Head of caudate nucleus (tissue), 42 donors: ENCODE results near the gene IFI16.

Source experiments
- DNase-seq, 42 donors: peaks; one replicate each; pipeline versions ENCODE4 v3.0.0 to v3.0.0-alpha.2; 2020 to 2021; ENCODE audit warnings: mixed read lengths in 7 of 42
- intact Hi-C: fragments of 100-400 bp; cut with DNase I; formaldehyde crosslinking; loops from one replicate; pipeline ENCODE4 v1.15.0; 2022

IFI16 gene

GRCh38 chr1:159009704-159010361, at the start of gene IFI16:
Gene IFI16 (plus strand): TSS chr1:159009907. CDS start chr1:159014681, 4,774 bp downstream.
- peak in 14 of 42 donors; percentile 14 to 72 (median 34) for DNase-seq
- intact Hi-C loops: no loop called here

GRCh38 chr1:158961178-158961577, 48.5 kb upstream of the IFI16 start:
- intact Hi-C loops: no loop called here
- DNase-seq: no peak

DNA sequence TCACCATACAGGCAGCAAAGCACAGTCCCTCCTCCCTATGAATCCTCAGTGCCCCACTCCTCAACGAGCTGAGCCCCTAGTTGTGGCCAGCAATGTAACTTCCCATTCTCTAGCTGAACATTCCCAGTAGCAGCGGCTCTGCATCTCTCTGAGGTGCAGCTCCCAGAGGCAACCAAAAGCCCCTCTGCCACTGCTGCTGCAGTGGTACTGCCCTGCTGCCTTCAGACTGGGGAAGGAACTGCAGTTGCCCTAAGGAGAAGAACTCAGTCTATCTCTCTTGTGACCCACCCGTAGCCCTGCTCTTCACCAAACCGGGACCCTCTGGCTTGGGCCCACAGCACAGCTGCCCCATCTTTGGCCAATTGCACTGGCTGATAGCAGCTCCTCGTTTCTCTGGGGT, 46.7 kb upstream of the IFI16 start:
- intact Hi-C loops: no loop called here
- DNase-seq: no peak

DNA sequence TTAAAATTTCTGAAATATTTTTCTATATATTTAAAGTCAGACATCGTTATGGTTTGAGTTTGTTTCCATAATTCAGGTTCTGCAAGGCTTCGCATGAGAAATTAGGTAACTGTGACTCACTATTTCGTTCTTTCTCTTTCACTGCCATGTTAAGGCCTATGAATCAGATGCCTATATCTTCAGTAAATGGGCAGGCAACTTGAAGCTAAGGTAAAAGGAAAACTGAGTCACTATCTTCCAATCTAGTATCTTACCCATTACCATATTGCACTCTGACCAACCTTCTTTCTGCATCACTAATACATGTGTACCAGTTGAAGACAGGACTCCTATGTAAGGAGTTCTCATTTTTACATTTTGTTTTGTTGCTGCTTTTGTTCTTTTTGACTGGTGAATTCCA, 40.5 kb upstream of the IFI16 start:
- DNase-seq: no peak
- intact Hi-C loops: no loop called here

DNA sequence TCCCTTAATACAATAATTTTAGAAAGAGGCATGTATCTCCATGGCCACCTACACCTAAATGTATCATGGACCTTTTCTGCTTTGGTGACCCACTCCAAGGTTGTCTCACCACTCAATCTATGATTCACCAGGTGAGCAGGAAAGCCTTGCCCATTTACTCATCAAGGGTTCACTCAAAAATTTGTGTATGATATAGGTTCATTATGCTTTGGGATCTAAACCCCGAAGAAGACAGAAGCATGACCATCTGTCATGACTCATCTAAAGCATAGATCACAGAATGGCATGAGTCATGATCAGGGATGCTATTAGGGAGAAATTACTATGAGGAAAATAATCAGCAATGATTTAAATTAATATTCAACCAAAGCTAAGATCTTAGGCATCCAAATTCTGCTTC, 39.9 kb upstream of the IFI16 start:
- no peak for DNase-seq
- intact Hi-C loops: no loop called here

DNA sequence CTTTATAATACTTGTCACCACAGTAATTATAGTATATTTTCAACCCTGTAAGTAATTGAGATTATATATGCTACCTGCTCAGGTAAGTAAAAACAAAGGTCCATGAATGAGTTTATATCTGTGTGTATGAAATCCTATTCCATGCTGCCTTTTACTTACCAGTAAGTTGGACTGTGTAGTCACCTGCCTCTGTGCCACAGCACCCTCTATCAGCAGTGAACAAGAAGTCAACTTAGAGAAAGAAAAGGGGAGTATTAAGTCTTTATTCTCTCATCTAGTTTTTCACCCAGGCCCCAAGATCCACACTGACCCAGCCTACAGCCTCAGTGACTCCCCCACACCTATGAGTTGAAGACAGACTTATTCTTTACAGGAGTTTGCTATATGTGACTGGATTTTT, 36.9 kb upstream of the IFI16 start:
- intact Hi-C loops: no loop called here
- DNase-seq: no peak

DNA sequence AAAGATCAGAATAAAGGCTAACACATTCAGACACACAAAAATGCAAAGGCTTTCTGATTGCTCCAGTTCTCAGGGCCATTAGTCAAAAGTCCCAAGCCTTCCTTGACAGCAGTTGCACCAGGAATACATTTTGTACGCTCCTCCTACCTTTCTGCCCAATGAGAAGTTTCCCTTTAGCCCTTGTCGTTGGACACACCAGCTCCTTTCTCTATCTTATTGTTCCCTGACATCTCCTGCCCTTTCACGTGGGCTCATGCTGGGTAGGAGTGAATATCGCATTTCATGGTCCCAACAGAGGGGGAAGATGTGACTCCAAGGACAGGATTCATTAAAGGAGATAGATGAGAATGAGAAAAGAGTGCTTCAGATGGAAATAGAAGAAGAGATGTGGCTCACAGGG, 33.5 kb upstream of the IFI16 start:
- intact Hi-C loops: no loop called here
- DNase-seq: no peak

GRCh38 chr1:158978730-158979129, 31.0 kb upstream of the IFI16 start:
- no peak for DNase-seq
- intact Hi-C loops: no loop called here

DNA sequence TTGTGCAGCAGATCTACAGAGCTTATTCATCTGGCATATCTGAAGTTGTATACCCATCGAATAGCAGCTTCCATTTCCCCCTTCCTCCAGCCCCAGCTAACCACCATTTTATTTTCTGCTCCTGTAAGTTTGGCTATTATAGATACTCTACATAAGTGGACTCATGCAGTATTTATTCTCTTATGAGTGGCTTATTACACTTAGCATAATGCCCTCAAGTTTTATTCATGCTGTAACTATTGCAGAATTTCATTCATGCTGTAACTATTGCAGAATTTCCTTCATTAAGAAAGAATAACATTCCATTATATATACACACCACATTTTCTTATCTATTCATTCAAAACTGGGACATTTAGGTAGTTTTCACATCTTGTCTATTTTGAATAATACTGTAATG, 30.5 kb upstream of the IFI16 start:
- intact Hi-C loops: no loop called here
- no peak for DNase-seq

GRCh38 chr1:158983235-158983634, 26.5 kb upstream of the IFI16 start:
- DNase-seq: no peak
- intact Hi-C loops: no loop called here

DNA sequence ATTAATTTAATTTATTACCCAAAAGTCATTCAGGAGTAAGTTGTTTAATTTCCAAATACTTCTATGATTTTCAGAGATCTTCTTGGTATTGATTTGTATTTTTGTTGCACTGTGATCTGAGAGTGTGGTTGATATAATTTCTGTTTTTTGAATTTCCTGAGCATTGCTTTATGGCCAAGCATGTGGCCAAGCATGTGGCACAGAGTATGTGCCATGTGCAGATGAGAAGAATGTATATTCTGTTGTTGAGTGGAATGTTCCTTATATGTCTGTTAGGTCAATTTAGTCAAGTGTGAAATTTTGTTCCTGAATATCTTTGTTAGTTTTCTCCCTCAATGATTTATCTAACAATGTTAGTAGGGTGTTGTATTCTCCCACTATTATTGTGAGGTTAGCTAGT, 25.3 kb upstream of the IFI16 start:
- DNase-seq: no peak
- intact Hi-C loops: no loop called here

DNA sequence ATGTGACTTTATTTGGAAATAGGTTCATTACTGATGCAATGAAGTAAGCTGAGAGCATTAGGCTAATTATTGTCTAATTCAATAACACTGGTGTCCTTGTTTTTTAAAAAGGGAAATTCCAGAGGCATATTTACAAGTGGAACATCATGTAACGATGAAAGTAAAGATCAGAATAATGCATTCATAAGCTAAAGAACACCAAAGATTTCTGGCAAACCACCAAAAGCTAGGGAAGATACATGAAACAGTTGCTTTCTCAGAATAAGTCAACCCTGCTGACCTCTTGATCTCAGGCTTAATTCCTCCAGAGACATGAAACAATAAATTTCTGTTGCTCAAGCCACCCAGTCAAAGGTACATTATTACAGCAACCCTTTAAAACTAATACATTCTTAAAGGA, 20.3 kb upstream of the IFI16 start:
- intact Hi-C loops: no loop called here
- no peak for DNase-seq

DNA sequence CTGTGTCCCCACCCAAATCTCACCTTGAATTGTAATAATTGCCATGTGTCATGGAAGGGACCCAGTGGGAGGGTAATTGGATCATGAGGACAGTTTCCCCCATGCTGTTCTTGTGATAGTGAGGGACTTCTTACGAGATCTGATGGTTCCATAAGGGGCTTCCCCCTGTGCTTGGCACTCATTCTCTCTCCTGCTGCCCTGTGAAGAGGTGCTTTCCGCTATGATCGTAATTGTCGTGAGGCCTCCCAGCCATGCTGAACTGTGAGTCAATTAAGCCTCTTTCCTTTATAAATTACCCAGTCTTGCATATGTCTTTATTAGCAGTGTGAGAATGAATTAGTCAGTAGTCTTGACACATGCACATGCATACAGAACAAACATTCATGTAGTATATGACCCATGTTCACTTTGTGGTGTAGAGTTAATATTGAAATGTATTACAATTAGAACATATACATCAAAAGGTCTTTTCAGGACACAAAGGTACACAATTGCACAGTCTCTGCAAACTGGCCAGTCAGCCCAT, 16.9 kb upstream of the IFI16 start:
- no peak for DNase-seq
- intact Hi-C loops: no loop called here

DNA sequence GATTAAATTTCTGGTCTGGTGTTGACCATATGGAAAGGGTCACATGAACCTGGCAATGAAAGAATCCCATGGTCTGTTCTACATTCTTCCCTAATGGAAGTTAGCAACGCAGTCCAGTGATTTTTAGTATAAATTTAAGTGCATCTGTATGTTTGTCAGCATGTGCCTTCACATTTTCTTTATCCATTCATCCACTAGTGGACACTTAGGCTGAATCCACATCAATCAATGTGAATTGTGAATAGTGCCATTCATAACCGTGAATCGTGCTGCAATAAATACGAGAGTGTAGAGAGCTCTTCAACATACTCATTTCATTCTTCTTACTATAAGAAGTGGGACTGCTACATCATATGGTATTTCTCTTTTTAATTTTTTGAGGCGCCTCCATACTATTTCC, 12.7 kb upstream of the IFI16 start:
- intact Hi-C loops: loop anchor here (5.0 kb wide), 1 partner anchor 795 kb away; no protein-coding TSS in a partner anchor
- DNase-seq: no peak

GRCh38 chr1:158998037-158998780, 11.5 kb upstream of the IFI16 start:
- intact Hi-C loops: loop anchor here (5.0 kb wide), 1 partner anchor 796 kb away; no protein-coding TSS in a partner anchor
- DNase-seq: no peak

DNA sequence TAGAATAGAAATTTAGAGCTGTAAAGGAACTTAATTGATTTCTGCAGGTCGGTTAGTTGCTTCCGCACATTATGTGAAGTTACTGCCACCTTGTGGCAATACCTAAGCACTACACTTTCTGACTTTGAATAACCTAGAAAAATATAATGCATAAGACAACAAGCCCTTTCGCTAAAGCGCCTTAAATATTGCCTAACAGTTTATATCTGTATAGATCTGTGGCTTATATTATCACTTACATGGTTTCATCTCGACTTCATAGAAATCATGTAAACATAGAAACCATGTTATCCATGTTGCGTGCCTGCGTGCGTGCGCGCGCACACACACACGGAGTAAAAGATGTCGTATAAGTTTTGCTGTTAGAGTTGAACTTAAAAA, 10.9 kb upstream of the IFI16 start:
- intact Hi-C loops: loop anchor here (5.0 kb wide), 1 partner anchor 796 kb away; no protein-coding TSS in a partner anchor
- peak in 40 of 42 donors; percentile 29 to 85 (median 58) for DNase-seq

DNA sequence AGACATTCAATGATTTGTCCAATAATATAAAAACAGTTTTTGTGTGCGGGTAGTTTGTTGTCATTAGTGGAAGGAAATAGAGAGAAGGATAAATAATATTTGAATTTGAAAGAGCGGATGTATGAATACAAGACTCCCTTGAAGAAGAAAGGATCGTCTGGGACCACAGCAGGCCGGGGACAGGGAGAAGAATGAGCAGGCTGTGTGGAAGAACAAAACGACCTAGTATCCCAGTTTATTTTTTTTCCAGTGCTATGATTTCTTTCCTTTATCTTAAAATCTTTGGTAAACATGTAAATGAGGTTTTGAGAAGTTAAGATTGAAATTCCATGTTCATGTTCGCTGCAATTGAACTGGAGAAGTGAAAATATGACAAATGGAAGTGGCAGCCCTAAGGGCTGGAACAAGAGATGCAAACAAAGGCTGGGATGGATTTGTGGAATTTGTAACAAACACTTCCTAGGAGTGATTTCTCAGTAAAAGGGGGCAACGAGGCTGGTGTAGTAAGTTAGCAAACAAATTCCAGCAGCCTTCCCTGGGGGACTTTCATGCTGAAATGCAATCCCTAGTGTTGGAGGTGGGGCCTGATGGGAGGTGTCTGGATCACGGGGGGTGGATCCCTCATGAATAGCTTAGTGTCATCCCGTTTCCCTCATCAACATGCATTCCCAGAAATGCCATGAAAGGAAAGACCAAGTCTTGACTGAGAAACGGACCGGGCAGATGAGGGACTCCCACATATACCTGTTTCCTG, 10.2 kb upstream of the IFI16 start:
- intact Hi-C loops: loop anchor here (5.0 kb wide), 1 partner anchor 797 kb away; no protein-coding TSS in a partner anchor
- peak; percentile 28 to 93 (median 81) for DNase-seq

DNA sequence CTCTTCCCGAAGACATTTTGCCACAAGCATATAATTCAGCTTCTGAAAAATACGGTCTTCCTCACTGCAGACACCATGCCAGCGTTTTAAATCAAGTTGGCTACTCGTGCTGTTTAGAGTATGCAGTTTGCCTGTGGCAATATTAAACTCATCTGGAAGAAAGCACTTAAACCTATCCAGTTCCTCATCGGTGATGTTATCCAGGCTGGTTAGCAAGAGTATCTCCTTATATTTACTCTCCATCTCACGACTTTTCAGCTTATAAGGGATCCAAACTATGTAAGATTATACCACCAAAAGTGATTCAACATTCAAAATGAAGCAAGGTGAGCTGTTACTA, 9.7 kb upstream of the IFI16 start:
- no peak for DNase-seq
- intact Hi-C loops: no loop called here

DNA sequence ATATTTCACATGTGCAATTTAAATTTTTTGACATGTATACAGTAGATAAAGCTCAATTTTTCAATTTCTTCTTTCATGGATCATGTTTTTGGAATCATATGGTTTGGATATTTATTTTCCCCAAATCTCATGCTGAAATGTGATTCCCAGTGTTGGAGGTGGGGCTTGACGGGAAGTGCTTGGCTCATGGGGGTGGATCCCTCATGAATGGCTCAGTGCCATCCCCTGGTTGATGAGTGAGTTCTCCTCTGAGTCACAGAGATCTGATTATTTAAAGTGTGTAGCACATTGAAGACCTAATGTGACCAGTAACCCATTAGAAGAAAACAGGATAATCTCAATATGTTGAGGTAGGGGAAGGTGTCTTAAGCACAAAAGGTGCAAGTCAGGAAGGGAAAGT, 9.1 kb upstream of the IFI16 start:
- intact Hi-C loops: no loop called here
- peak; percentile 28 to 93 (median 72) for DNase-seq

DNA sequence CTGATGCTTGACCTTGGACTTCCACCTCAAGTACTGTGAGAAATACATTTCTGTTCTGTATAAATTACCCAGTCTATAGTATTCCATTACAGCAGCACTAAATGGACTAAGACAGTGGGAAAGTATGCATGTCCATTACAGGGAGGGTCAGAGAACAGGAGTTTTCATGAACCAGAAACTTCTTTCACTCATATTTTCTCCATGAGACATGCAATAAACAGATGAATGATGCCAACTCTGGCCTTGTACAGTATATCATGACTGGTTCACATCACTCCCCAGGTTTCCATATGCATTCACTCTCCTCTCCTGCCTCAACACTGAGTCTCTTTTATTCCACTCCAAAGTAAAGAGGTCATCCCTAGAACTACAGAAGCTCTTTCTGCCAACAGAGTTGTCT, 4.5 kb upstream of the IFI16 start:
- DNase-seq: no peak
- intact Hi-C loops: no loop called here
